HL-60/S4 (cell line): ENCODE data around the gene SMPD1.

Experiments
- in situ Hi-C: fragments of 300-500 bp; cut with MboI; formaldehyde crosslinking; loops from 2 replicates; pipeline ENCODE4 v1.14.3; 2022; ENCODE audit warnings: low sequenced_read_pairs

SMPD1 gene

DNA sequence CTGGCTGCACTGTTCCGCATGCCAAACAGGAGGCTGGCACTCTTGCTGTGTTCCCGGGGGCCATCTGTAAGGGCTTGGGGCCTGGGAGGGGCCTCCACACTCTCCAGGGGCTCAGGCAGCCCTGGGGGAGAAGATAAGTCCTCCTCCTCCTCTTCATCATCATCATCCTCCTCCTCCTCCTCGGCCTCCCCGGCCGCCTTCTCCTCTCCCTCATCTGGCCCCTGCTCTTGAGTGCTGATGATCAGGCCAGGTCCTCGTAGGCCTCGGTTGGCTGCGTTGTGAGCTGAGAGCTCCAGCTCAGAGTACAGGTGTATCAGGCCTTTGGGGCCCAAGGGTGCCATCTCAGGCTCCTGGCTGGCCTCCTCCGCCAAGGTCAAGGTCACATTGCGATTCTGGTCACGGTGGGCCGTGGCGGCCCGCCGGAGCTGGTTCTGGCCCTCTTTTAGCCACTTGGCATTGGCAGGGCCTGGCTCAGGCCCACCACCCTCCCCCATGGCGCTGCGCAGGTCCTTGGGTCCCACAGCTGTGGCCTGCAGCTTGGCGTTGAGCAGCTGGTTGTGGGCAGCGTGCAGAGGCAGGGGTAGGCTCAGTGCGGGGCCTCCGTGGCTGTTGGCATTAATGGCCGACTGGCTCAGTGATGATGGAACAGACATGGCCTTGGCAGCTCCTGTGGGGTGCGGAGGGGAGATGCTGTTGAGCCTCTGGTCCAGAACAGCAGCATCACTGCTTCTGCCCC is 20.6 kb downstream of the SMPD1 start:
- in situ Hi-C loops, result no loop called here

DNA sequence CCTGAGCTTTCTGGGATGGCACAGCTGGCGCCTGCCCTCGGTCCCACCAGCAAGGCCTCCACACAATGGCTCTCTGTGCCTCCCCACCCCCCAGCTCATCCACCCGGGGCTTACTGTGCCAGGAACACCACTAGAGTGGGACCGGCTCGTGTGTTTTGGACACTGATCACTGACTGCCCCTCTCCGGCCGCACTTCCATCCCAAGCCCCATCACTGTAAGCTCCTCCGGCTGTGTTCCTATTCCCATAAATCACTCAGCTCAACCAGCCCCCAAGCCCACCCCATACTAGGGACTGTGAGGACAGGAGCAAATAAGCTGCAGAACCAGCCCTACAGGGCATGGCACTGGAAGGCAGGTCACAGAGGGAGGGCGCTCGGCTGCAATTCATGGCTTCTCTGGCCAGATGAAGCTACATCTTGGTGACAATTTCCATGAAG is 21.3 kb downstream of the SMPD1 start:
- in situ Hi-C loops, result no loop called here

DNA sequence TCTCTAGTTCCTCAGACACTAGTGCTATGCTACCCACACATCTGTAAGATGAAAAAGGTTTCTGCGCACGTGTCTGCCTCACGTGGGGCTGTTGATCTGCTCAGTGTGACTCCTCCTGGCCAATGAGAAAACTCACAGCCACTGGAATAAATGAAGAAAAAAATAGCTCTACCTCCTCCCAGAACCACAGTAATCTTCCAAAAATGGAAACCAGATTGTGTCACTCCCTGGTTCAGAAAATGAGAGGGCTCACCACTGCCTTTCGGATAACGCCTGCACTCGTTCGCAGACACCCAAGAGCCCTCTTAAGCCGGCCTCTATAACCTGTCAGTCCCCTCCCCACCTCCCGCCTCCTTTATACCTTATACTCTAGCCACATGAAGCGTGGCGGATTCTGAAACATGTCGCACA is 23.5 kb downstream of the SMPD1 start:
- in situ Hi-C loops, result no loop called here

DNA sequence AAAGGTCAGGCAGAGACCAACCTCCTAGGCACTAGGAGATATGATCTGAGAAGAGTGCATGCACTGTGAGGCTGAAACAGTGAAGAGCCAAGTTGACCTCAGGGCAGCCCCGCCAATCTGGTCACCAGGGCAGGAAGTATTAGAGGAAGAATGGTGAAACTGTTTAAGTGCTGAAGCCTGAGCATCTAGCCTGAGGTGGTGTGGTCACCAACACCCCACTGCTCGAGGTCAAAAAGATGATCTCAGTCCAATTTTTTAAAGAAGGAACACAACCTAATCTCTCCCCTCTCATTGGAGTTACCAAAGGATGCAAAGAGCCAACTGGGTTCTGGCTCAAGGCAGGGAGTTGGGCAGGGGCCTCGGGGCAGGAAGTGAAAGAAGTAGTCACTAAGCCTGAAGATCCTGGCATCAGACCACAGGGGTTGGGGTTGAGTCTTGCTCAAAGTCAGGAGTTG is 24.6 kb downstream of the SMPD1 start:
- in situ Hi-C loops, result no loop called here

DNA sequence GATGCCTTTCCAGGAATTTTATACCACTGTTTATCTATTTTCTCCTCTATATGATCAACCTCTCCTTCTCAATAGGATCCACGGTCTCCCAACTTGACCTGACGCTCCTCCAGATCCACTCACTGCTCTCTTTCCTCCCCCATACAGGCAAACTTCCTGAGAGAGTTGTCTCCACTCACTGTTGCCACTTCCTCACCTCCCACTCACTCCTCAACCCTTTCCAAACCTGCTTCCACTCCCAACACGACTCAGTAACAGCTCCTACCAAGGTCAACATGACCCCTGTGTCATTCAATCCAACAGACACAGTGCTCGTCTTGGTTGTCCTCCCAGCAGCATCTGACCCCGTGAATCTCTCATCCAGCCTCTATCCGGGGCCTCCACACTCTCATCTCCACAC is 25.5 kb downstream of the SMPD1 start:
- in situ Hi-C loops, result no loop called here

DNA sequence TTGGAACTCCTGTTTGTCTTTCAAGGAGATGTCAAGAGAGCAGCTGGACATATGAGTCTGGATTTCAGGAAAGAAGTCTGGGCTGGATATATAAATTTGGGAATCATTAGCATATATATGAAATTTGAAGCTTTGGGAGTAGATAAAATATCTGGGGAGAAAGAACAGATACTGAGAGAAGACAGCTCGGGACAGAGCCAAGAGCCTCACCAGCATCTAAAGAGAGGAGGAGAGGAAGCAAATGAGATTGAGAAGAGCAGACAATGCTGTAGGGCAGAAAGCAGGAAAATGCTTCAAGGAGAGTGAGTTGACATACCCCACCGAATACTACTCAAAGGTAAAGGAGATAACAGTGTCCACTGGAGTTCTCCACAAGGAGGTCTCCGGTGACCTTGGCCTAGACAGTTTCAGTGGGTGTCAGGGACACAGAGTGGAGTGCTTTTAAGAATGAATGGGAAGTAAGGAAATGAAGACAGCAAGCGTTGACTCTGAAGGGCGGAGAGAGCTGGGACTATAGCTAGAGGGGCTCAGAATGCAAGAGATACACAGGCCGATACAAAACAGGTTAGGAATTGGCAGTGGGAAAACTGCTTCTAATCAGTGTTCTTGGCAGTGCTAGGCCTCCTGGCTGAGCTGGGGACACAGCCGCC is 27.8 kb downstream of the SMPD1 start:
- in situ Hi-C loops, result no loop called here

DNA sequence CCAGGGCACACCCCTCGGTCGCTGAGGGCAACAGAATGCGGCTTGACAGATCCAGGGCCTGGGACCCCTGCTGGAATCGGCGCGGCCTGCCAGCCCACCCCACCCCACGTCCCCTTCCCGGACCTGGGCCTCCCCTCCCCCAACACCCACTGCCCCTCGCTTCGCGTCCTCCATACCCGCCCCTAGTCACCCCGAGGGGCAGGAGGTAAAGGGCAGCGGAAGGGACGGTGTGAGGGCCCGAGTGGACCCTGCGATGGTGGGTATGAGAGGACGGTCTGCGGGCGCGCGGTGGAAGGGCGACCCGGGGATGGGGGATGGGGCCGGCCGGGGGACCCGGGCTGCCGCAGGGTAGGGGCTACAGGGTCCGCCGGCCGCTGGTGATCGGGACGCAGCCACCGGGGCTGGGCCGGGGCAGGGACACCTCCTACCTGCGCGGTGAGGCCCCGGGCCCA is 28.3 kb downstream of the SMPD1 start:
- in situ Hi-C loops, result no loop called here

DNA sequence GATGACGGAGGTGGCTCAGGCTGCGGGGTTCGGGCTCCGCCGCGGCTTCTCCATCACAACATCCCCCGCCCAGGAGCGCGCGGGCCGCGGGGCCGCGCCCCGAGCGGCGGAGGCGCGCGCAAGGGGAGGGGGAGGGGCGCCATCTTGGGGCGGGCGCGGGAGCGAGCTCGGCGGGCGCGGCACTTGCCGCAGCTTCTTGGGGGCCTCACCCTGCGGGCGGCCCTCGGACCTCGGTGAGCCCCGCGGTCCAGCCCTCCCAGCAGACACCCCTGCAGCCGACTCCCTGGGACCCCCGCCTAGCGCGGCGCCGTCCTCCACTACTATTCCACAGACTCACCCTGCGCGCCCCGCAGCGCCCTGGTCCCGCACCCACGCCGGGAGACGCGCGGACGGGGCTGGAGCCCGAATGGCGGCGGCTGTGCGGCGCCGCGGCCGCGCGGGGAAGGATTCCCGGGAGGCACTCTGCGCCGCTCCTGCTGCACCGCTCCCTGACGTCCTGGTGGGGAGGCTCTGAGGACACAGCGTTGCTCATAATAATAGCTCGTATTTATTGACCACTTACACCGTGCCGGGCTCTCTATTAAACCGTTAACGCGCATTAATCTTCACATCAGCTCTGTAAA is 28.8 kb downstream of the SMPD1 start, which contains the start of gene APBB1:
TSS of gene APBB1 (minus strand) at position 86 of the 623 bp plus-strand sequence. CDS start 7,747 bp downstream, outside the sequence.
- in situ Hi-C loops, result no loop called here

DNA sequence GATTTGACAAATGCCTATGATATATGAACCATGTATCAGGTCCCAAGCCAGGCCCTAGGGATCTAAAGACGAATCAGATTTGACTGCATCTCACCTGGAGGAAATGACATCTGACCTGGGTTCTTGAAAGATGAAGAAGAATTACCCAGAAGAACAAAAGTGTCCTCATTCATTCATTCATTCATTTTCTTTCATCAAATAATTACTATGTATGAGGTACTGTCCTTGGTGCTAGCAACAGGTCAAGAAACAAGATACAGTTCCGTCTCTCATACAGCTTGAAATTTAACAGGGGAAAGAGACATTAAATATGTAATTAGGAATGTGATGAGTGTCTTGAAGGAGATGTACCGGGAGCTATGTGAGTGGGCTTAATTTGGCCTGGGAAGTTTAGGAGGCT is 30.4 kb downstream of the SMPD1 start:
- in situ Hi-C loops, result no loop called here

DNA sequence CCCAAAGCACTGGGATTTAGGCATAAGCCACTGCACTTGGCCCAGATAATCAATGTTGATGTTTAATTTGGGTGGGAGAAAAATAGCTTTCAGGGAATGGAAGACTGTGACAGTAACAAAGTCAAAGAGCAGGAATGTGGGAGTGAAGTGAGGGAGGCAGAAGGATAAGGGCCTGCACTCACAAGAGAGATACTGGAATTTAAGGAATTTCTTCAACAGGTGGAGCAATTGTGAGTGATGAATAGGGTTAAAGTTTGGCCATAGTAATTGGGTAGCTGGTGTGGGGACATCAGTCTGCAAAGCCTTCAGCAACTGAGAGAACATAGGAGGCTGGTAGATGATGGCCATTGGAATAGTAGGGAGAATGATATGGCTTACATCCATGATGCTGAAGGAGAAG is 37.2 kb downstream of the SMPD1 start:
- in situ Hi-C loops, result no loop called here

DNA sequence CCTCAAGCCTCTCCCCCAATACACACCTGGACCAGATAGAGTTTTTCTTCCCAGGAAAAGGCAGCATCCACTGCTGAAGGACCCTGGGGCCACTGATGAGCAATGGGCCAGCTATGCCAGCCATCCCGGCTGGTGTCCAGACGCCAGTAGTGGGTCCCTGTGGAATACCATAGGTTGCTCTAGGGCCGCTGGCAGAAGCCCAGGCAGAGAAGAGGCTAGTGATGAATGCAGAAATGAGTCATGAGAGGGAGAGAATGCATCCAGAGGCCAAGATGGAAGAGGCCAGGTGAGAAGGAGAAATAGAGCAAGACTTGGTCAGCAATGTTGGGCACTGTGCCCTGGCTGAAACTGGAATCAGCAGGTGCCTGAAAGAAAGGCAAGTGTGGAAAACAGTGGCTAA is 41.6 kb downstream of the SMPD1 start:
- in situ Hi-C loops, result no loop called here

DNA sequence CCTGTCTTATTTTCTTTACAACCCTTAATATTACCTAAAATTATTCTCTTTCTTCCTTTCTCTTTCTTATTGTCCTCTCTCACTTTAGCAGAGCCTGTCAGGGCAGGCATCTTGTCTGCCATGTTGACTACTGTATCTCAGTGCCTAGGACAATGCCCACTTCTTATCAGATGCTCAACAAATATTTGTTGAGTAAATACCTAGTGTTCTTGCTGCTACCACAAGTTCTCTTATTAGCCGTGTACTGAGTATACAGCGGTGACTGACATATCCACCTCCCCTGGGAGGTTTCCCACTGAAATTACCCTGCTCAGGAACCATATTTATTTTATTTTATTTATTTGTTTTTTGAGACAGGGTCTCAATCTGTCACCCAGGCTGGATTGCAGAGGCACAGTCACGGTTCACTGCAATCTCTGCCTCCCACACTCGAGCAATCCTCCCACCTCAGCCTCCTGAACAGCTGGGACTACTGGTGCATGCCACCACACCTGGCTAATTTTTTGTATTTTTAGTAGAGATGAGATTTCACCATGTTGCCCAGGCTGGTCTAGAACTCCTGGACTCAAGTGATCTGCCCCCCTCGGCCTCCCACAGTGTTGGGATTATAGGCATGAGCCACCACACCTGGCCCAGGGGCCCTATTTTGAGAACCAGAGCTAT is 43.9 kb downstream of the SMPD1 start:
- in situ Hi-C loops, result no loop called here

DNA sequence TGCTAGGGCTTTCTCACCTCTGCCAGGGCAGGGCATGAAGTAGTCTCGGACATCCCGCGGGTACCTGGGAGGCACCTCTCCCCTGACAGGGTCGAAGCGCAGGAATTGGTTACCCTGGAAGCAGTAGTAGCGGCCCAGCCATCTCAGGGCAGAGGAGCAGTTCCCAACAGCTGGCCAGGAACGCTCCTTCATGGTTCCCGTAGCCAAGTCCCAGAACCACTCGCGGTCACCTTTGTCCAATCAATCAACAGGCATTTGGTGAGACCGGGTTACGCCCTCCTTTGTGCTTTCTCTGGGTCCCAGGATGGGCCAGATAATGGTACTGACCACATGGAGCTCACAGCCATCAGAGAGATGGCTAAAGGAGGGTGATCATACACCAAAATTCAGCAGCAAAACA is 47.1 kb downstream of the SMPD1 start:
- in situ Hi-C loops, result no loop called here

DNA sequence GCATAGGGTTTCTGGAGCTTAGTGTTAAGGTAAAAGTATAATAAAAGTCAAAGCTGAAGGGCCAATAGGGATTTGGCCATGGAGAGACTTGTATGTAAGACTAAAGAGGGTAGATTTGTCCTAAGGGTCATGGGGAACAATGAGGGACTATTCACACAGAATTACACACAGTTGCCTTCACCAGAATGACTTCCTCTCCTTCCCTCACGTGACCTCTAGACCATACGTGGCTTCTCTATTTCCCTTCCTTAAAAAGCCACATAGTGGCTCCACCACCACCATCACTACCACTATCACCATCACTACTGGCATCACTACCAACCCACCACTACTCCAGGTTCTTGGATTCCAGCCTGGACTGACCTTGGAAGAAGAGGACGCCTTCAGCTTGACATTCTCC is 47.7 kb downstream of the SMPD1 start:
- in situ Hi-C loops, result no loop called here

DNA sequence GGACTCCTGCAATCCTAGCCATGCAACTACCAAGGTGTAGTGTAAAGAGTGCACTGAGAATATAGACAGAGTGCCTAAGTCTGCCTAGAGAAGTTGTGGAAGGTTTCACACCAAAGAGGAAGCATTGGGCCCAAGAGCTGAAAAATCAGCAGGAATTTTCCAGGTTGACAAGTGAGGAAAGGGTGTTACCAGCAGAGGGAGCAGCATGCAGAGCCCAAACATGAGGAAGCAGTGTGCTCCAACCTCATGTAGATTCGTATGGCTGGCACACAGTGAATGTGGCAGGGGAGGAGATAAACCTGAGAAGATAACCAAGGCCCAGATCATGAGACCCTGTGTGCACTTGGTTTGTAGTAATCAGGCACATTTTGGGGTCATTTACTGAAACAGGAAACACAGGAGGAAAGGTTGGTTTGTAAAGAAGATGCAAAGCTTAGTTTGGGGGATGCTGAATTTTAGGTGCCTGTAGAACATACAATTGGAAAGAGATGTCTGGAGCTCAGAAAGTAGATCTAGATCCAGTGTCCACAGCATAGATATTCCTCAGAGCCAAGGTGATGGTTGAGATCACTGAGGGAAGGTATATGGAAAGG is 48.8 kb downstream of the SMPD1 start:
- in situ Hi-C loops, result no loop called here

DNA sequence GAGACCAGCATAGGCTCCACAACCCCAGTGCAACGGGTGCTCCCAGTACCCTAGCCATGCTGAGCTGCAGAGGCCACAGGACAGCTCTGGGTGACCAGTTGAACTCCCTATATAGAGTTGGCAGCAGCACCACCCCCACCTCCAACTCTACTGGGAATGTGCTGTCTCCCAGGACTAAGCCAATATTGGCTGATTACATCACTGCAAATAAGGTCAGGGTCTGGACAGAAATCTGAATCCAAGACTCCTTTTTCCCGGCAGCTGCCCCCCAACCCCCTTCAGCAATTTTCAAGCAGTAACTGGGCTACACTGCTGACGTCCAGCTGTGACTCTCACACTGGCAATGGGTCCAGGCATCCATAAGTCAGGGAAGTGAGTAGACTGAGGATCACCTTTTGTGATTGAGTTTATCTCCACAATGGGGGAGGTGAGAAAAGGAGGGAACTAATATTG is 50.7 kb downstream of the SMPD1 start, which contains the start of gene HPX:
TSS of gene HPX (minus strand) at position 82 of the 453 bp plus-strand sequence. CDS start at position 58, 24 bp downstream.
- in situ Hi-C loops, result no loop called here

DNA sequence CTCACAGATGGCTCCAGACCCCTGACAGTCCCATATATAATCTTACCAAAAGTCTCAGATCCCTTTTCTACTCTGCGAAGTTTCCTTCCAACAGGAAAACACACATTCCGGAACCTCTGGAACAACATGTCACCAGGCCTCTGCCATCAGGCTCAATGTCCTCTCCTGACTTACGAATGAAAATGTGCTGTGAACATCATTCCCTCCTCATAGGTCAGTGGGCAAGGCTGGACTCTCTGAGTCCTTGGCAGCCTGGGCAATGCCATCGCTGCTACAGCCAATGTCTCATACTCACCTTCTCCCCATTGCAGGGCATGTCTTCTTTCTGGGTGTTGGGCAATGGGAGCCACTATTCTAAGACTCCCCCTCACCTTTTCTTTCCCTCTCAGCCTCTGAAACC is 52.2 kb downstream of the SMPD1 start:
- in situ Hi-C loops, result no loop called here

DNA sequence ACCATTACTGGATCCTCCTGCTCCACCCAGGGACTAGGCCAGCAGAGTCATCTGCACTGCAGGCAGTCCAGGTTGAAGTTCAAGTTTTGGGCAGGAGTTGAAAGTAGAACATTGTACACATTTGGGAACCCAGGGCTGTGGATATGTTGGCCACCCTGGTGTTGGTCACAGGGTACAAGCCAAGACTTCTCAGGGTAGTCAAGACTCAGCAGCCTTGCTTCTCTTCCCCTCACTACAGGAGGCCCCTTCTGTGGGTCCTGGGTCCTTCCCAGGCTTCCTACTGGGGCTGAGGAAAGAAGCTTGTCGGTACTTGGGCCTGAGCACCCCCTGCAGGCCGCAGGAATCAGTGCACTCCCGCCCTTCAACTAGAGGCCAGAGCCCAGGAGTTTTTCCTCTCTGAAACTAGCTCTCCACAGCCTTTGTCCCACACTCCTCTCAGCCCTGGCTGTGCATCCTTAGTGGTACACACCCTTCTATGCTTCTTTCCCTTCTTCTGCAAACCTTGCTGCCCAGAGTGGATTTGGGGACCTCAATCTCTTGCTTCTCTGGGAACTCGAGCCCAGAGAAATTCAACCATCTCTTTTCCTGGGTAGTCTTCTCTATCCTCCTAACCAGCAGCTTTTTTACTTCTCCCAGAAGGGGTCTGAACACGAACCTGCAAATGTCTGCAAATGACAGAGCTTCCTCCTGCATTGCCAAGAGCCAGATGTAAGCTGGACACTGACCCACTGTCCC is 53.2 kb downstream of the SMPD1 start:
- in situ Hi-C loops, result no loop called here
